B cell (primary cell): ENCODE data around the gene SUGP2. TPM values are rescaled to one million over a fixed set of nuclear protein-coding genes. Genes with fewer than 3 reads are reported as not detected.

ENCODE experiments used
- ATAC-seq: fragments of 200-7000 bp; cut with Tn5 transposase; one replicate; pipeline ENCODE4 v1.10.0; 2021; ENCODE audit warnings: low read depth, mild to moderate bottlenecking, moderate number of reproducible peaks, moderate library complexity
- CTCF ChIA-PET: fragments of 350-600 bp; sonication (Branson Sonifier 250); formaldehyde crosslinking; loops from one replicate; lab custom pipeline; 2021; ENCODE audit warnings: antibody characterized with exemption, inconsistent platforms; lab: Charles Lee
- POLR2A ChIA-PET: fragments of 350-600 bp; sonication (Branson Sonifier 250); formaldehyde crosslinking; loops from one replicate; lab custom pipeline; 2021; ENCODE audit warnings: antibody characterized with exemption; lab: Charles Lee
- DNase-seq: peaks from one replicate; pipeline ENCODE4 v3.0.0; 2013
- H2AFZ ChIP-seq: 2 replicates; pipeline ENCODE4 v1.6.1; 2012; ENCODE audit warnings: mild to moderate bottlenecking, low read depth, low read length; ENCODE audit not compliant: insufficient read depth, poor library complexity, severe bottlenecking
- H3K27ac ChIP-seq, 2 donors: 1 replicate in 1 of 2; 2 replicates in 1 of 2; pipeline ENCODE4 v1.5.1; 2012 to 2013; ENCODE audit warnings: low read length in 2 of 2, mild to moderate bottlenecking in 2 of 2, moderate library complexity in 1 of 2
- H3K27me3 ChIP-seq, 4 experiments: fragments of 200-600 bp in 1 of 4; sonication (generic) in 1 of 4; replicated peaks in 1 of 4; 1 replicate in 2 of 4; 2 replicates in 2 of 4; pipeline versions ENCODE4 v1.6.1 to v1.7.0; 2013 to 2016; ENCODE audit warnings: low read length in 3 of 4, mild to moderate bottlenecking in 2 of 4, mixed read lengths in 1 of 4, moderate library complexity in 1 of 4; ENCODE audit not compliant: insufficient read depth in 4 of 4, control insufficient read depth in 3 of 4; ENCODE audit errors: control extremely low read depth in 1 of 4
- H3K36me3 ChIP-seq, 2 experiments: replicated peaks in 1 of 2; 1 replicate in 1 of 2; 2 replicates in 1 of 2; pipeline versions ENCODE4 v1.6.1 to v1.7.1; 2013; ENCODE audit warnings: low read length in 1 of 2; ENCODE audit not compliant: insufficient read depth in 2 of 2, control insufficient read depth in 1 of 2; ENCODE audit errors: control extremely low read depth in 1 of 2, extremely low read depth in 1 of 2
- H3K4me1 ChIP-seq, 2 donors: fragments of 200-600 bp in 1 of 2; sonication (generic) in 1 of 2; 1 replicate in 1 of 2; 2 replicates in 1 of 2; pipeline versions ENCODE4 v1.5.1 to v1.6.1; 2013 to 2017; ENCODE audit warnings: low read length in 2 of 2; ENCODE audit not compliant: control insufficient read depth in 2 of 2, insufficient read depth in 2 of 2
- H3K4me2 ChIP-seq: replicated peaks from 2 replicates; pipeline ENCODE3; 2012; ENCODE audit warnings: mild to moderate bottlenecking, low read depth, low read length; ENCODE audit not compliant: poor library complexity, severe bottlenecking
- H3K4me3 ChIP-seq, 5 experiments: fragments of 200-600 bp in 1 of 5; sonication (generic) in 1 of 5; 1 replicate in 3 of 5; 2 replicates in 2 of 5; pipeline versions ENCODE4 v1.5.1 to v1.7.0; 2011 to 2016; ENCODE audit warnings: low read length in 4 of 5, mild to moderate bottlenecking in 4 of 5, low read depth in 2 of 5, control low read depth in 1 of 5, moderate library complexity in 1 of 5; ENCODE audit not compliant: insufficient read depth in 1 of 5; ENCODE audit errors: control extremely low read depth in 1 of 5, extremely low read depth in 1 of 5
- H3K79me2 ChIP-seq: fragments of 200-600 bp; sonication (generic); one replicate; pipeline ENCODE4 v1.6.0; 2016; ENCODE audit warnings: low read length; ENCODE audit not compliant: control insufficient read depth, insufficient read depth
- H3K9ac ChIP-seq: fragments of 200-600 bp; sonication (generic); 2 replicates; pipeline ENCODE4 v1.6.1; 2017; ENCODE audit warnings: mild to moderate bottlenecking, low read length, moderate library complexity
- H3K9me3 ChIP-seq, 3 donors: one replicate each; pipeline versions ENCODE4 v1.6.1 to v1.7.1; 2013; ENCODE audit warnings: low read length in 2 of 3; ENCODE audit not compliant: control insufficient read depth in 2 of 3, insufficient read depth in 1 of 3; ENCODE audit errors: control extremely low read depth in 1 of 3
- H4K20me1 ChIP-seq: 2 replicates; pipeline ENCODE4 v1.6.0; 2012; ENCODE audit warnings: mild to moderate bottlenecking, low read length; ENCODE audit not compliant: insufficient read depth, control insufficient read depth, poor library complexity, severe bottlenecking
- H3K27ac Mint-ChIP-seq: one replicate; pipeline ENCODE4 v1.8.0; 2021; ENCODE audit warnings: mixed read lengths
- H3K27me3 Mint-ChIP-seq: one replicate; pipeline ENCODE4 v1.8.0; 2021; ENCODE audit warnings: mixed read lengths
- H3K4me1 Mint-ChIP-seq: one replicate; pipeline ENCODE4 v1.8.0; 2021; ENCODE audit warnings: mixed read lengths
- H3K4me3 Mint-ChIP-seq: one replicate; pipeline ENCODE4 v1.8.0; 2021; ENCODE audit warnings: mixed read lengths
- H3K9me3 Mint-ChIP-seq: one replicate; pipeline ENCODE4 v1.8.0; 2022; ENCODE audit warnings: mixed read lengths; ENCODE audit not compliant: insufficient read depth
- EZH2 ChIP-seq: IDR thresholded peaks from 2 replicates; pipeline ENCODE4 v1.6.1; 2012; ENCODE audit warnings: borderline replicate concordance, low read depth, mild to moderate bottlenecking, moderate library complexity, low read length; ENCODE audit not compliant: insufficient read depth, poor library complexity, severe bottlenecking
- WGBS: methylation state at CpG from one replicate; pipeline ENCODE4 v1.1.5; 2013; ENCODE audit warnings: missing lambda C conversion rate; ENCODE audit not compliant: insufficient coverage; 5-methylcytosine and 5-hydroxymethylcytosine counted together
- intact Hi-C: fragments of 100-400 bp; cut with micrococcal nuclease; formaldehyde crosslinking; loops from one replicate; pipeline ENCODE4 v1.10.0; 2022
- polyA plus RNA-seq: library from polyadenylated mRNA; depleted of rRNA; stranded (reverse); fragments of >200 nt; gene quantifications from 2 replicates; pipeline ENCODE4 v1.2.3, GENCODE V29; 2012
- total RNA-seq, 2 donors: library from RNA; stranded (reverse); fragments of 120-200 nt in 1 of 2; gene quantifications; 1 replicate in 1 of 2; 2 replicates in 1 of 2; pipeline versions ENCODE4 v1.2.3 to v1.2.4, GENCODE V29; 2013 to 2022
- TF ChIP-seq, protein P1 (sequence below): fragments of 200-600 bp; IDR thresholded peaks from one replicate; pipeline ENCODE4 v1.8.0; 2022; ENCODE audit warnings: antibody characterized with exemption, mild to moderate bottlenecking

Gene SUGP2
- total and polyA plus RNA-seq, 2 donors (not counting 1 experiment from before 2014, with no cell fraction given), result 132 to 154 TPM

DNA sequence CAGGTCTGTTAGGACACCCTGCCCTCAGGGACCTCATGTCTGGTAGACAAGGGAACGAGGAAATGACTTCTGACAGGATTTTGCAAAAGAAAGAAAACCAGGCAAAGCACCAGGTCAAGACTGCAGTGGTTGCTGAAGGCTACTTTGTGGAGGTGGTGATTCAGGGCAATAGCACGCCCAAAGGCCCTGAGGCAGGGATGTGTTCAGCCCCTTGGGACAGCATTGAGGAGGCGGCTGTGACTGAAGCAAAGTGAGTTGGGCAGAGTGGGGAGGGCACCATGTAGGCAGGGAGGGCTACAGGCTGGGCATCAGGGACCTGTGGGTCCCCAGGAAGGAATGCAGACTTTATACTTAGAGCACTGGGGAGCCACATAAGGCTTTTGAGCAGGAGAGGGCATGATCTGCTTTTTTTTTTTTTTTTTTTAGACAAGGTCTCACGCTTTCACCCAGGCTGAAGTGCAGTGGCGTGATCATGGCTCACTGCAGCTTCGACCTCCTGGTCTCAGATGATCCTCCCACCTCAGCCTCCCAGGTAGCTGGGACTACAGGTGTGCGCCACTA, 81.5 kb downstream of the SUGP2 start:
- intact Hi-C loops, result no loop called here

DNA sequence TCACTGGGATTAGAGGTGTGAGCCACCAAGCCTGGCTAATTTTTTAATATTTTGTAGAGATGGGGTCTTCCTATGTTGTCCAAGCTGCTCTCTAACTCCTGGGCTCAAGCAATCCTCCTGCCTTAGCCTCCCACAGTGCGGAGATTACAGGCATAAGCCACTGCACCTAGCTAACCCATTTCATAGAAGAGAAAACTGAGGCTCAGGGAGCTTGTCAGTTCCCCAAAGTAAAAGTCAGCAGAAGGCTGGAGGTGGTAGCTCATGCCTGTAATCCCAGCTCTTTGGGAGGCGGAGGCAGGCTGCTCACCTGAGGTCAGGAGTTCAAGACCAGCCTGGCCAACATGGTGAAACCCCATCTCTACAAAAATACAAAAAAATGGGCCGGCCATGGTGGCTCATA, 83.5 kb downstream of the SUGP2 start:
- POLR2A ChIA-PET, result no interaction called here
- H3K36me3 ChIP-seq, result no peaks in the 10 kb centered on the region
- no peak overlapping the region for H3K9ac ChIP-seq
- Mint-ChIP-seq H3K27ac (no peak overlapping the region), H3K27me3 (peaks cover 8% of the 10 kb centered on the region), H3K4me3 (no peak overlapping the region), H3K4me1 (peaks cover 19% of the 10 kb centered on the region), H3K9me3 (no peaks in the 10 kb centered on the region)
- no peak overlapping the region for H2AFZ ChIP-seq
- peaks cover 0 to 3% (median 0%) of the 10 kb centered on the region in 4 experiments for H3K27me3 ChIP-seq
- H3K9me3 ChIP-seq, result no peaks in the 10 kb centered on the region
- intact Hi-C loops, result no loop called here
- H3K27ac ChIP-seq, result no peak overlapping the region
- H4K20me1 ChIP-seq, result no peaks in the 10 kb centered on the region
- H3K4me1 ChIP-seq, result peaks cover 6 to 34% of the 10 kb centered on the region in 2 donors
- H3K79me2 ChIP-seq, result no peaks in the 10 kb centered on the region
- WGBS, result 100% methylated on average over 3 of the region's 3 CpGs
- ATAC-seq (no peak), DNase-seq (no peak)
- H3K4me3 ChIP-seq, result no peak overlapping the region
- no peak overlapping the region for H3K4me2 ChIP-seq
- TF ChIP-seq, protein P1, sequence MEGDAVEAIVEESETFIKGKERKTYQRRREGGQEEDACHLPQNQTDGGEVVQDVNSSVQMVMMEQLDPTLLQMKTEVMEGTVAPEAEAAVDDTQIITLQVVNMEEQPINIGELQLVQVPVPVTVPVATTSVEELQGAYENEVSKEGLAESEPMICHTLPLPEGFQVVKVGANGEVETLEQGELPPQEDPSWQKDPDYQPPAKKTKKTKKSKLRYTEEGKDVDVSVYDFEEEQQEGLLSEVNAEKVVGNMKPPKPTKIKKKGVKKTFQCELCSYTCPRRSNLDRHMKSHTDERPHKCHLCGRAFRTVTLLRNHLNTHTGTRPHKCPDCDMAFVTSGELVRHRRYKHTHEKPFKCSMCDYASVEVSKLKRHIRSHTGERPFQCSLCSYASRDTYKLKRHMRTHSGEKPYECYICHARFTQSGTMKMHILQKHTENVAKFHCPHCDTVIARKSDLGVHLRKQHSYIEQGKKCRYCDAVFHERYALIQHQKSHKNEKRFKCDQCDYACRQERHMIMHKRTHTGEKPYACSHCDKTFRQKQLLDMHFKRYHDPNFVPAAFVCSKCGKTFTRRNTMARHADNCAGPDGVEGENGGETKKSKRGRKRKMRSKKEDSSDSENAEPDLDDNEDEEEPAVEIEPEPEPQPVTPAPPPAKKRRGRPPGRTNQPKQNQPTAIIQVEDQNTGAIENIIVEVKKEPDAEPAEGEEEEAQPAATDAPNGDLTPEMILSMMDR, result no peak
- TF ChIP-seq EZH2, result no peak
- CTCF ChIA-PET, result no interaction called here

More for the DNA sequence above, 81.5 kb downstream of the SUGP2 start:
- ChIA-PET POLR2A (no interaction called here), CTCF (no interaction called here)
- Histone ChIP-seq H3K9ac (no peak overlapping the region), H3K36me3 (no peaks in the 10 kb centered on the region), H4K20me1 (no peaks in the 10 kb centered on the region), H3K27me3 (no peaks in the 10 kb centered on the region), H2AFZ (no peak overlapping the region), H3K79me2 (no peaks in the 10 kb centered on the region), H3K9me3 (no peaks in the 10 kb centered on the region), H3K4me1 (peaks cover 1 to 24% of the 10 kb centered on the region in 2 donors), H3K27ac (no peak overlapping the region), H3K4me2 (no peak overlapping the region), H3K4me3 (no peak overlapping the region)
- TF ChIP-seq EZH2, result no peak
- TF ChIP-seq, protein P1, result no peak
- H3K4me1 Mint-ChIP-seq, result peaks cover 10% of the 10 kb centered on the region
- ATAC-seq, result no peak
- no peak for DNase-seq
- no peak overlapping the region for H3K27ac Mint-ChIP-seq
- peaks cover 3% of the 10 kb centered on the region for H3K27me3 Mint-ChIP-seq
- no peak overlapping the region for H3K4me3 Mint-ChIP-seq
- no peaks in the 10 kb centered on the region for H3K9me3 Mint-ChIP-seq
- 80% methylated on average over 4 of the region's 7 CpGs for WGBS
